Measurements from ENCODE around the gene IGF2BP1.

DNA sequence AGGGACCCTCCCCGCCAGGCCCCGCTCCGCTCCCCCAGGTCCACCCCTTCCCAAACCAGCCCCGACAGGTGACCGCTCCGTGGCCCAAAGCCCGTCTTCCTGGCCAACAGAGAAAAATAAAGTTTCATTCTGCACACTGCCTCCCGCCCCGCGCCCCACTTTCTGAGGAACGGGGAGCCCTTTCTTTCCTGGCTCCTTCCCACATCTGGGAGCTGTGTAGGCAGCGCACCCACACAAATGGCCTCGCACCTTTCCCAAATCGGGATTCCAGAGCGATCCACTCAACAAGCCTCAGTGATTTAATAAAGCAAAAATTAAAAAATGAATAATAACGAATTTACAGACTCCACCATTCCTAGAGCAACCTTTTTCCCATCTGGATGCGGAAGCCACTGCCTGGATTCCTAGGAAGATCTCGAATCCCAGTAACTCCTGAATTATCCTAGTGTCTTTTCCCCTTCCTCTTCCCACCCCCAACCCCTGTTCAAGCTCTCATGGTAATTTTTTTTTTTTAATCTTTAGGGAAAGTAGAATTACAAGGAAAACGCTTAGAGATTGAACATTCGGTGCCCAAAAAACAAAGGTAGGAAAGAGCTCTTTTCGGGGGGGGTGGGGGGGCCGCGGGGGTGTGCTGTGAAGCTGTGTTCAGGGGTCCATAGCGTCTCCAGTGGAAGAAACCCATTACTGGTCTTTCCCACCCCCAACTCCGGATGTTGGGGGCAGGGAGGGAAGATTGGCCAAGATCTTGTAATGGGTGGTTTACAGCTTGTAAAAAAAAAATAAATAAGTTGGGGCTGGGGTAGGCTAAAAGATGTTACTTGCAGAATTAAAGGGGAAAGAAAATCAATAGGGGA is 1.6 kb downstream of the IGF2BP1 start:
- TF ChIP-seq, protein P1, sequence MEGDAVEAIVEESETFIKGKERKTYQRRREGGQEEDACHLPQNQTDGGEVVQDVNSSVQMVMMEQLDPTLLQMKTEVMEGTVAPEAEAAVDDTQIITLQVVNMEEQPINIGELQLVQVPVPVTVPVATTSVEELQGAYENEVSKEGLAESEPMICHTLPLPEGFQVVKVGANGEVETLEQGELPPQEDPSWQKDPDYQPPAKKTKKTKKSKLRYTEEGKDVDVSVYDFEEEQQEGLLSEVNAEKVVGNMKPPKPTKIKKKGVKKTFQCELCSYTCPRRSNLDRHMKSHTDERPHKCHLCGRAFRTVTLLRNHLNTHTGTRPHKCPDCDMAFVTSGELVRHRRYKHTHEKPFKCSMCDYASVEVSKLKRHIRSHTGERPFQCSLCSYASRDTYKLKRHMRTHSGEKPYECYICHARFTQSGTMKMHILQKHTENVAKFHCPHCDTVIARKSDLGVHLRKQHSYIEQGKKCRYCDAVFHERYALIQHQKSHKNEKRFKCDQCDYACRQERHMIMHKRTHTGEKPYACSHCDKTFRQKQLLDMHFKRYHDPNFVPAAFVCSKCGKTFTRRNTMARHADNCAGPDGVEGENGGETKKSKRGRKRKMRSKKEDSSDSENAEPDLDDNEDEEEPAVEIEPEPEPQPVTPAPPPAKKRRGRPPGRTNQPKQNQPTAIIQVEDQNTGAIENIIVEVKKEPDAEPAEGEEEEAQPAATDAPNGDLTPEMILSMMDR (IDR thresholded peaks at IDR 0.05; ENCODE audit: borderline replicate concordance, extremely low read depth, low read length, poor library complexity, severe bottlenecking) = no peak
- no peak for TF ChIP-seq EZH2 (IDR thresholded peaks at IDR 0.05; ENCODE audit: borderline replicate concordance, low read depth, low read length, severe bottlenecking)
